GM18520 (cell line): Measurements from ENCODE around the gene LIMA1.
"Not testable (repeated sequence)": the region's sequence is repeated elsewhere in the genome, so short reads cannot be mapped to it uniquely, and the experiment has no call there.

Experiments
- ATAC-seq: cut with Tn5 transposase; IDR thresholded peaks from one replicate; pipeline ENCODE4 v1.9.1; 2021; ENCODE audit not compliant: unreplicated experiment

LIMA1 gene

GRCh38 chr12:50287271-50287670, 4.0 kb upstream of the LIMA1 start:
- no peak for ATAC-seq

GRCh38 chr12:50285253-50285652, 1.9 kb upstream of the LIMA1 start:
- ATAC-seq: no peak

- no peak for ATAC-seq
Observed at GRCh38 chr12:50282721-50283228, 545 bp downstream of the LIMA1 start.

GRCh38 chr12:50279501-50279900, 3.8 kb downstream of the LIMA1 start:
- no peak for ATAC-seq

GRCh38 chr12:50276912-50277671, 6.2 kb downstream of the LIMA1 start:
- ATAC-seq: no peak

- ATAC-seq: no peak
Observed at GRCh38 chr12:50276068-50276467, 7.3 kb downstream of the LIMA1 start.

GRCh38 chr12:50275556-50275955, 7.8 kb downstream of the LIMA1 start:
- ATAC-seq: no peak

- not testable (repeated sequence) for ATAC-seq
Observed at GRCh38 chr12:50275127-50275526, 8.2 kb downstream of the LIMA1 start.

GRCh38 chr12:50271724-50272247, 11.5 kb downstream of the LIMA1 start:
- no peak for ATAC-seq

GRCh38 chr12:50268482-50268881, 14.8 kb downstream of the LIMA1 start:
- ATAC-seq: no peak

GRCh38 chr12:50265770-50266524, 17.4 kb downstream of the LIMA1 start:
- ATAC-seq: no peak

- no peak for ATAC-seq
Observed at GRCh38 chr12:50263832-50264231, 19.5 kb downstream of the LIMA1 start.

- no peak for ATAC-seq
Observed at GRCh38 chr12:50261654-50262053, 21.7 kb downstream of the LIMA1 start.

GRCh38 chr12:50258167-50258551, 25.2 kb downstream of the LIMA1 start:
- ATAC-seq: no peak

- ATAC-seq: no peak
Observed at GRCh38 chr12:50257236-50258166, 25.8 kb downstream of the LIMA1 start.

- no peak for ATAC-seq
Observed at GRCh38 chr12:50256761-50257160, 26.6 kb downstream of the LIMA1 start.

GRCh38 chr12:50252977-50253602, 30.2 kb downstream of the LIMA1 start:
- no peak for ATAC-seq

GRCh38 chr12:50251619-50252252, 31.6 kb downstream of the LIMA1 start:
- no peak for ATAC-seq

GRCh38 chr12:50249464-50250182, 33.7 kb downstream of the LIMA1 start:
- ATAC-seq: no peak
